ENCODE results near the gene DPEP3. TPM values are rescaled to one million over a fixed set of nuclear protein-coding genes. Genes with fewer than 3 reads are reported as not detected.
"Not testable (repeated sequence)": the region's sequence is repeated elsewhere in the genome, so short reads cannot be mapped to it uniquely, and the experiment has no call there.

DPEP3 gene
- total RNA-seq, 2 experiments from 2014 or later, result 0.16 to 0.25 TPM

DNA sequence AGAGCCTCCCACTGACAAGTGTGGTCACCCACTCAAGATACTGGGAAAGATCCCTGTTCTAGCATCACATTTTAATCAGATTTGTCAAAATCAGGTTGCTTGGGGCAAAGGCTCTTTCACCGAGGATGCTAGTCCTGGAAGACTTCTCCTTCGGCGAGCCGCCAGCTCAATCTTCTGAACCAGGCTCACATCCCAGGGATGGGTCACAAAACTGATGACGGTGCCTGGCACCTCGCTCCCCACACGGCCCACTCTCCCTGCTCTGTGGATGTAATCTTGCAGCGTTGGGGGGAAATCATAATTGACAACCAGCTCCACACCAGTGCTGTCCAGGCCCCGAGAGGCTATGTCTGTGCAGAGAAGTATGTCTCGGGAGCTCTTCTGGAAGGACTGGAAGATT lies 41.2 kb upstream of the DPEP3 start:
- Mint-ChIP-seq H3K27ac (no peak overlapping the region), H3K9me3 (no peaks in the 10 kb centered on the region), H3K36me3 (ENCODE audit: low read depth) (peaks cover 27% of the 10 kb centered on the region), H3K27me3 (no peaks in the 10 kb centered on the region), H3K4me1 (ENCODE audit: low read depth) (peaks cover 23% of the 10 kb centered on the region), H3K4me3 (peak overlapping the region; percentile 87)
- TF ChIP-seq, protein P1, sequence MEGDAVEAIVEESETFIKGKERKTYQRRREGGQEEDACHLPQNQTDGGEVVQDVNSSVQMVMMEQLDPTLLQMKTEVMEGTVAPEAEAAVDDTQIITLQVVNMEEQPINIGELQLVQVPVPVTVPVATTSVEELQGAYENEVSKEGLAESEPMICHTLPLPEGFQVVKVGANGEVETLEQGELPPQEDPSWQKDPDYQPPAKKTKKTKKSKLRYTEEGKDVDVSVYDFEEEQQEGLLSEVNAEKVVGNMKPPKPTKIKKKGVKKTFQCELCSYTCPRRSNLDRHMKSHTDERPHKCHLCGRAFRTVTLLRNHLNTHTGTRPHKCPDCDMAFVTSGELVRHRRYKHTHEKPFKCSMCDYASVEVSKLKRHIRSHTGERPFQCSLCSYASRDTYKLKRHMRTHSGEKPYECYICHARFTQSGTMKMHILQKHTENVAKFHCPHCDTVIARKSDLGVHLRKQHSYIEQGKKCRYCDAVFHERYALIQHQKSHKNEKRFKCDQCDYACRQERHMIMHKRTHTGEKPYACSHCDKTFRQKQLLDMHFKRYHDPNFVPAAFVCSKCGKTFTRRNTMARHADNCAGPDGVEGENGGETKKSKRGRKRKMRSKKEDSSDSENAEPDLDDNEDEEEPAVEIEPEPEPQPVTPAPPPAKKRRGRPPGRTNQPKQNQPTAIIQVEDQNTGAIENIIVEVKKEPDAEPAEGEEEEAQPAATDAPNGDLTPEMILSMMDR (IDR thresholded peaks at IDR 0.05), result no peak
- DNase-seq (no peak), ATAC-seq (no peak)
- CTCF ChIA-PET, result interaction anchor here (1.1 to 9.2 kb wide), 8 partner anchors 15 to 137 kb away, joined by 3 to 61 read pairs (median 6); partner anchors contain the start of genes DPEP2 and NRN1L
- POLR2A ChIA-PET, result interaction anchor here (0.6 to 3.2 kb wide), 15 partner anchors 9 to 463 kb away, joined by 3 to 26 read pairs (median 5); partner anchors contain the start of genes PSMB10 and SLC12A4
- intact Hi-C loops (cut with micrococcal nuclease), result no loop called here

GRCh38 chr16:68019167-68019680 lies 38.9 kb upstream of the DPEP3 start:
- TF ChIP-seq, protein P1 (IDR thresholded peaks at IDR 0.05), result no peak
- H3K27ac Mint-ChIP-seq, result no peak overlapping the region
- no peak overlapping the region for H3K4me3 Mint-ChIP-seq
- intact Hi-C loops (cut with micrococcal nuclease), result no loop called here
- H3K4me1 Mint-ChIP-seq (ENCODE audit: low read depth), result peaks cover 23% of the 10 kb centered on the region
- DNase-seq (no peak), ATAC-seq (no peak)
- peaks cover 21% of the 10 kb centered on the region for H3K36me3 Mint-ChIP-seq (ENCODE audit: low read depth)
- POLR2A ChIA-PET, result no interaction called here
- H3K27me3 Mint-ChIP-seq, result no peaks in the 10 kb centered on the region
- no peaks in the 10 kb centered on the region for H3K9me3 Mint-ChIP-seq
- CTCF ChIA-PET, result interaction anchor here (1.6 to 1.7 kb wide), 3 partner anchors 11 to 22 kb away, joined by 3 to 7 read pairs (median 3); no protein-coding TSS in a partner anchor

DNA sequence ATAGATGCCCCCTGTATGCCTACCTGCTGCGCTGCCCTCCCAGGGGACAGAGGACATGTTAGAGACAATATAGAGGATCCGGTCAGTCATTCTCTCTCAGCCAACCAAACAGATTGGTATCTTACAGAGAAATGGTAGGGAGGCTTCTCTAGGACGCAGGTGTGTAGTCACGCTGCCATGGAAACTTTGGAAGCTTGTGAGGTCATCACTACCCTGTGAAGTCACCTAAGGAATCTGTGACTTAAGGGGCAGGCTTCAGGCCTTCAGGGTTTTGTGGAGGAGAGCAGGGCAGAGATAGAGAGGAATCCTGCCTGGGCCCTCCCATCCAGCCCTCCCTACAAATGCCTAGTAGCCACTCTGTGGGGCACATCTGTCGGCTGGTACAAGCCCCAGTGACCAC lies 35.4 kb upstream of the DPEP3 start, which contains the start of gene DPEP2NB:
DPEP2NB (minus strand) TSS at position 231 of the 400 bp plus-strand sequence; CDS start at position 90, 141 bp downstream.
- no peak within 1 kb of the TSS for H3K4me3 Mint-ChIP-seq
- H3K36me3 Mint-ChIP-seq (ENCODE audit: low read depth), result no peaks in the 10 kb centered on the region
- ATAC-seq, result no peak
- intact Hi-C loops (cut with micrococcal nuclease), result no loop called here
- no peak within 1 kb of the TSS for H3K27ac Mint-ChIP-seq
- H3K9me3 Mint-ChIP-seq, result no peaks in the 10 kb centered on the region
- peaks cover 16% of the 10 kb centered on the region for H3K4me1 Mint-ChIP-seq (ENCODE audit: low read depth)
- H3K27me3 Mint-ChIP-seq, result no peaks in the 10 kb centered on the region
- no peak for DNase-seq
- ChIA-PET POLR2A (interaction anchor here (0.6 kb wide), 1 partner anchor 106 kb away, joined by 4 read pairs; no protein-coding TSS in a partner anchor), CTCF (interaction anchor here (0.9 to 1.0 kb wide), 4 partner anchors 14 to 73 kb away, joined by 3 read pairs; no protein-coding TSS in a partner anchor)
- TF ChIP-seq, protein P1 (IDR thresholded peaks at IDR 0.05), result no peak

DNA sequence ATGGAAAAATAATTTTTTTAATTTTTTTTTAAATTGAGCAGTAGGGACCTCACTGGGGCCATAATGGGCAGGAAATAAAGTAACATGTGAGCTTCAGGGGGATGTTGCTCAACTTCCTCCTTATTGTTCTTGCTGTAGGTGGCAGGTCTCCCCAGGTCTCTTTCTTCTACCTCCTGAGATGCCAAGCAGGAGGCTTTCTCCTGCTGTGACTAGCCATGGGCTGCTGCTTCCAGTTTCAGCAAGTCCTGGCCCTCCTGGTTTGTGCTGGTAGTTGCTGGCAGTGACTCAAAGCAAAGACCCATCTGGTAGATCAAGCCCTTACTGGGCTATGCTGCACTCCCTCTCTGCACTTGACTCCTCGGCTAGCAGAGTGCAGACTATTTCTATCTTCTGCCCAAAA lies 33.1 kb upstream of the DPEP3 start:
- H3K36me3 Mint-ChIP-seq (ENCODE audit: low read depth), result no peaks in the 10 kb centered on the region

DNA sequence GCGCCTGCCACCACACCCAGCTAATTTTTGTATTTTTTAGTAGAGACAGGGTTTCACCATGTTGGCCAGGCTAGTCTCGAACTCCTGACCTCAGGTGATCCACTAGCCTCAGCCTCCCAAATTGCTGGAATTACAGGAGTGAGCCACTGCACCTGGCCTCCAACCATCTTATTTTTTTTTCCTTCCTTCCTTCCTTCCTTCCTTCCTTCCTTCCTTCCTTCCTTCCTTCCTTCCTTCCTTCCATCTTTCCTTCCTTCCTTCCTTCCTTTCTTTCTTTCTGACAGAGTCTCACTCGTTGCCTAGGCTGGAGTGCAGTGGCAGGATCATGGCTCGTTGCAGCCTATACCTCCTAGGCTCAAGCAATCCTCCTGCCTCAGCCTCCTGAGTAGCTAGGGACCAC lies 29.6 kb upstream of the DPEP3 start:
- H3K27ac Mint-ChIP-seq; DNase-seq; CTCF ChIA-PET; H3K27me3 Mint-ChIP-seq; intact Hi-C loops (cut with micrococcal nuclease); H3K9me3 Mint-ChIP-seq; H3K36me3 Mint-ChIP-seq (ENCODE audit: low read depth); H3K4me3 Mint-ChIP-seq; ATAC-seq: not testable (repeated sequence)
- peaks cover 31% of the 10 kb centered on the region for H3K4me1 Mint-ChIP-seq (ENCODE audit: low read depth)
- POLR2A ChIA-PET, result interaction anchor here (0.9 kb wide), 1 partner anchor 10 kb away, joined by 3 read pairs; no protein-coding TSS in a partner anchor

More for the DNA sequence above, 33.1 kb upstream of the DPEP3 start:
- Mint-ChIP-seq H3K9me3 (no peaks in the 10 kb centered on the region), H3K27ac (peak overlapping the region; percentile 81), H3K27me3 (no peaks in the 10 kb centered on the region), H3K4me3 (no peak overlapping the region), H3K4me1 (ENCODE audit: low read depth) (peaks cover 16% of the 10 kb centered on the region)
- CTCF ChIA-PET, result interaction anchor here (1.1 to 1.2 kb wide), 3 partner anchors 9 to 16 kb away, joined by 3 read pairs; partner anchors contain the start of genes DDX28 and DUS2
- TF ChIP-seq, protein P1 (IDR thresholded peaks at IDR 0.05), result no peak
- POLR2A ChIA-PET, result interaction anchor here (0.9 to 3.3 kb wide), 4 partner anchors 9 to 83 kb away, joined by 3 to 13 read pairs (median 4); partner anchors contain the start of genes DDX28 and DUS2
- intact Hi-C loops (cut with micrococcal nuclease), result no loop called here
- no peak for DNase-seq
- ATAC-seq, result peak; percentile 58

Measured in activated CD8-positive, alpha-beta T cell treated with anti-CD3 and anti-CD28 coated beads for 36 hours (primary cell).